Lung (tissue), 12 donors: ENCODE data around the gene PPM1L. TPM values are rescaled to one million over a fixed set of nuclear protein-coding genes. Genes with fewer than 3 reads are reported as not detected.

Source experiments
- ATAC-seq: fragments of 200-7000 bp; cut with Tn5 transposase; one replicate; pipeline ENCODE4 v1.9.1; 2020; ENCODE audit warnings: moderate number of reproducible peaks; ENCODE audit not compliant: insufficient read depth, low FRiP score
- DNase-seq, 3 donors: peaks; one replicate each; pipeline ENCODE4 v3.0.0-alpha.2; 2013 to 2017
- H3K27ac ChIP-seq, 2 donors: one replicate each; pipeline ENCODE4 v1.5.1; 2013; ENCODE audit warnings: mild to moderate bottlenecking in 2 of 2, moderate library complexity in 2 of 2, control low read depth in 1 of 2, inconsistent platforms in 1 of 2, low read depth in 1 of 2, low read length in 1 of 2
- H3K27me3 ChIP-seq, 3 donors: one replicate each; pipeline ENCODE4 v1.5.1; 2013; ENCODE audit warnings: low read length in 2 of 3; ENCODE audit not compliant: control insufficient read depth in 3 of 3, insufficient read depth in 3 of 3
- H3K36me3 ChIP-seq, 4 donors: one replicate each; pipeline ENCODE4 v1.5.1; 2013; ENCODE audit warnings: low read length in 4 of 4, mild to moderate bottlenecking in 1 of 4, moderate library complexity in 1 of 4; ENCODE audit not compliant: control insufficient read depth in 4 of 4, insufficient read depth in 4 of 4
- H3K4me1 ChIP-seq, 5 donors: one replicate each; pipeline ENCODE4 v1.5.1; 2013; ENCODE audit warnings: low read length in 5 of 5, mild to moderate bottlenecking in 2 of 5, moderate library complexity in 1 of 5; ENCODE audit not compliant: control insufficient read depth in 5 of 5, insufficient read depth in 5 of 5
- H3K4me3 ChIP-seq: one replicate; pipeline ENCODE4 v1.5.1; 2013; ENCODE audit warnings: mild to moderate bottlenecking, control low read depth, moderate library complexity
- H3K9ac ChIP-seq, 2 donors: one replicate each; pipeline ENCODE4 v1.5.1; 2013; ENCODE audit warnings: low read length in 2 of 2, control low read depth in 1 of 2; ENCODE audit not compliant: insufficient read depth in 1 of 2
- H3K9me3 ChIP-seq, 4 donors: one replicate each; pipeline ENCODE4 v1.5.1; 2013; ENCODE audit warnings: low read length in 3 of 4, mild to moderate bottlenecking in 1 of 4, moderate library complexity in 1 of 4; ENCODE audit not compliant: control insufficient read depth in 4 of 4, insufficient read depth in 3 of 4
- CTCF ChIP-seq: IDR thresholded peaks from 2 replicates; pipeline ENCODE4 v1.5.1; 2012; ENCODE audit warnings: mild to moderate bottlenecking; ENCODE audit errors: control extremely low read depth, extremely low read depth
- WGBS, 2 donors: extraction: QIAGEN DNeasy Blood & Tissue Kit; methylation state at CpG; one replicate each; pipeline ENCODE4 v1.1.7; 2013; 5-methylcytosine and 5-hydroxymethylcytosine counted together
- polyA plus RNA-seq, 2 donors: library from polyadenylated mRNA; stranded (reverse); fragments of 200-250 nt; gene quantifications; one replicate each; pipeline ENCODE4 v1.2.1, GENCODE V29; 2013
- total RNA-seq, 2 donors: library from RNA; depleted of rRNA in 1 of 2; stranded (reverse); fragments of >200 nt in 1 of 2; gene quantifications; one replicate each; pipeline ENCODE4 v1.2.1, GENCODE V29; 2014 to 2021
- donor health status: control.
- donor health status: control.
- donor health status: Bipolar disorder and iron deficiency.
- donor health status: healthy.
- donor health status: DM: yes; HTN: yes; CAD: no.

The PPM1L gene
- total and polyA plus RNA-seq, 4 donors: 1.5 to 17.7 (median 6.7) TPM

GRCh38 chr3:160956785-160957184, 200.8 kb downstream of the PPM1L start:
- DNase-seq: no peak
- Histone ChIP-seq H3K4me1 (peaks cover 0 to 6% (median 0%) of the 10 kb centered on the region in 5 donors), H3K36me3 (no peaks in the 10 kb centered on the region), H3K9ac (no peak overlapping the region), H3K9me3 (no peaks in the 10 kb centered on the region), H3K27me3 (no peaks in the 10 kb centered on the region), H3K27ac (no peak overlapping the region), H3K4me3 (no peak overlapping the region)
- peak; percentile 20 for TF ChIP-seq CTCF
- no peak for ATAC-seq

- no peaks in the 10 kb centered on the region for H3K27me3 ChIP-seq
- no peak overlapping the region for H3K4me3 ChIP-seq
- H3K27ac ChIP-seq: no peak overlapping the region
- H3K9me3 ChIP-seq: no peaks in the 10 kb centered on the region
- H3K36me3 ChIP-seq: peaks cover 0 to 2% (median 0%) of the 10 kb centered on the region in 4 donors
- 72 to 82% methylated on average over 1 of the region's 1 CpG for WGBS, 2 donors
- ATAC-seq (no peak), DNase-seq (no peak)
- no peak overlapping the region for H3K9ac ChIP-seq
- no peaks in the 10 kb centered on the region for H3K4me1 ChIP-seq
- no peak for TF ChIP-seq CTCF
These were observed 204.5 kb downstream of the PPM1L start for GRCh38 chr3:160960568-160960967.

- DNase-seq (no peak), ATAC-seq (no peak)
- H3K27me3 ChIP-seq: no peaks in the 10 kb centered on the region
- H3K27ac ChIP-seq: no peak overlapping the region
- H3K36me3 ChIP-seq: peaks cover 0 to 2% (median 0%) of the 10 kb centered on the region in 4 donors
- peaks cover 0 to 3% (median 0%) of the 10 kb centered on the region in 5 donors for H3K4me1 ChIP-seq
- WGBS, 2 donors: 21 to 32% methylated on average over 1 of the region's 1 CpG
- no peak overlapping the region for H3K9ac ChIP-seq
- no peaks in the 10 kb centered on the region for H3K9me3 ChIP-seq
- no peak for TF ChIP-seq CTCF
- H3K4me3 ChIP-seq: no peak overlapping the region
These were observed 207.9 kb downstream of the PPM1L start for GRCh38 chr3:160963949-160964348.

DNA sequence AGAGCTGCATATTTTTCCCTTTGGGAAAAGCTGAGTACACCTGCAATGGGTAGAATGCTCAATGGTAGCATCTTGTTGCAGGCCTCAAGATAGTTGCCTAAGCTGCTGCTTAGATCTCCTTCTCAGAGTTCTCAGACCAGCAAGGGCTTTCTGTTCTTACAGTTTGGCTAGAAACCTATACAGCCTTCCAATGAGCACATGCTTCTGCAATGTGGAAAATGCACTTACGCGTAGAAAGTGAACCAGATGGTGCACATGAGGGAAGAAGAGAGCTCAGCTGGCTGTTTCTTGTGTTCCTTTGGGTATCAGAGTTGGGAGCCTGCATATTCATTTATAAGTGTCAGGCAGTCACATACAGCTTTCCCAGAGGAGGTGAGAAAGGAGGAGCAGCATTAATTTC, 212.7 kb downstream of the PPM1L start:
- DNase-seq (no peak), ATAC-seq (no peak)
- 31 to 43% methylated on average over 2 of the region's 2 CpGs for WGBS, 2 donors
- no peak for TF ChIP-seq CTCF
- H3K9me3 ChIP-seq: no peaks in the 10 kb centered on the region
- peaks cover 0 to 5% (median 0%) of the 10 kb centered on the region in 5 donors for H3K4me1 ChIP-seq
- H3K4me3 ChIP-seq: no peak overlapping the region
- H3K9ac ChIP-seq: no peak overlapping the region
- H3K27me3 ChIP-seq: no peaks in the 10 kb centered on the region
- H3K36me3 ChIP-seq: no peaks in the 10 kb centered on the region
- no peak overlapping the region for H3K27ac ChIP-seq
